GM21515 (cell line): ENCODE data around the gene RPUSD3.

Experiments
- ATAC-seq: cut with Tn5 transposase; IDR thresholded peaks from one replicate; pipeline ENCODE4 v1.9.1; 2021; ENCODE audit not compliant: unreplicated experiment

The RPUSD3 gene

GRCh38 chr3:9834520-9835380 lies 9.1 kb downstream of the RPUSD3 start:
- no peak for ATAC-seq

- ATAC-seq = no peak
These were observed 10.7 kb downstream of the RPUSD3 start for GRCh38 chr3:9833078-9833477.

GRCh38 chr3:9831253-9831652 lies 12.6 kb downstream of the RPUSD3 start:
- ATAC-seq = no peak

GRCh38 chr3:9828801-9829755 lies 14.7 kb downstream of the RPUSD3 start:
- no peak for ATAC-seq

- ATAC-seq = no peak
These were observed 16.8 kb downstream of the RPUSD3 start for GRCh38 chr3:9826815-9827573.

GRCh38 chr3:9825451-9826040 lies 18.3 kb downstream of the RPUSD3 start:
- ATAC-seq = no peak

- ATAC-seq = no peak
These were observed 22.9 kb downstream of the RPUSD3 start for GRCh38 chr3:9820946-9821345.

GRCh38 chr3:9820543-9820942 lies 23.3 kb downstream of the RPUSD3 start:
- ATAC-seq = no peak

- no peak for ATAC-seq
These were observed 25.0 kb downstream of the RPUSD3 start for GRCh38 chr3:9818666-9819335.

- no peak for ATAC-seq
These were observed 26.4 kb downstream of the RPUSD3 start for GRCh38 chr3:9817436-9817835.

- ATAC-seq = no peak
These were observed 27.8 kb downstream of the RPUSD3 start for GRCh38 chr3:9815986-9816385.

GRCh38 chr3:9812870-9813483 lies 30.8 kb downstream of the RPUSD3 start:
- no peak for ATAC-seq

- ATAC-seq = no peak
These were observed 33.0 kb downstream of the RPUSD3 start for GRCh38 chr3:9810846-9811245.

- no peak for ATAC-seq
These were observed 33.4 kb downstream of the RPUSD3 start for GRCh38 chr3:9810433-9810770.

- ATAC-seq = peak; percentile 58
These were observed 34.0 kb downstream of the RPUSD3 start, which contains the start of gene TTLL3 for GRCh38 chr3:9809615-9810432. Gene TTLL3 (plus strand): TSS chr3:9810262. CDS start chr3:9810662, 400 bp downstream.

- no peak for ATAC-seq
These were observed 34.6 kb downstream of the RPUSD3 start for GRCh38 chr3:9809239-9809614.

GRCh38 chr3:9808345-9809037 lies 35.3 kb downstream of the RPUSD3 start:
- ATAC-seq = no peak

- no peak for ATAC-seq
These were observed 35.8 kb downstream of the RPUSD3 start for GRCh38 chr3:9807981-9808344.
